Activated CD4-positive, alpha-beta T cell treated with anti-CD3 and anti-CD28 coated beads, Interleukin-2, Interleukin-4, amounts not matched to agents 100 ng/mL and 50 ng/mL, durations not matched to agents 16 hours and 8 hours (primary cell): Measurements from ENCODE around the gene OSBPL8.

Experiments used
- DNase-seq: peaks from one replicate; pipeline ENCODE4 v3.0.0-alpha.2; 2020; ENCODE audit warnings: low spot score

OSBPL8 gene

DNA sequence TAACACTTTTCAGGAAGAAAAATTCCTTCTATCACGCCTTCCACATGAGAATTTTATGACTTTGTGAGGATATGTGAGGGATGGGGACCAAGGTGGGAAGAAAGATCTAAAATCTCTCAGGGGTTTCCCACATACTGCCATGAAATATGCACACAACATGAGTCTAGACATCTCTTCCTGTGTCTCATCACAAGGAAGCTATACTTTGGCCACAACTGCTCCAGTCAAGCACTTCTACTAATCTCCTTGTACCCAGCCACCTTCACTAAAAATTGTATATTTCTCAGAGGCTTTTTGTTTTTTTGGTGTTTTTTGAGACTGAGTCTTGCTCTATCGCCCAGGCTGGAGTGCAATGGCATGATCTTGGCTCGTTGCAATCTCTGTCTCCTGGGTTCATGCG is 3.2 kb downstream of the OSBPL8 start:
- no peak for DNase-seq

DNA sequence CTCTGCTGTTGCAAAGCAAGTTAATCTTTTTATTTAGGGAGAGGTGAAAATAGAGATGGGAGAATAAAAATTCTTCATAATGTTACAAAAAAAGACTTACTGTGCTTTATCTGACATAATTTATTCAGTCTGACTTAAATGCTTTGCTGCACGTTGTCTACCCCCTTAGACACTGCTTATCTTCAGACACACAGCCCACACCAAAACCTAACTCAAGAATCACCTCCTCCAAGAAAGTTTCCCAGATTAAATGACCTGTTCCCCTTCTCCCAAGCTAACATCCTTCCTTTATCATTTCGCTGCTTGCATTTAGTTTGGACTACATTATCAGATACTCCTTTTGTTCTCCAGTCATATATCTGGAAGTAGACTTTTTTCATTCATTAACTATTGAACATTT is 3.8 kb downstream of the OSBPL8 start:
- DNase-seq: no peak

DNA sequence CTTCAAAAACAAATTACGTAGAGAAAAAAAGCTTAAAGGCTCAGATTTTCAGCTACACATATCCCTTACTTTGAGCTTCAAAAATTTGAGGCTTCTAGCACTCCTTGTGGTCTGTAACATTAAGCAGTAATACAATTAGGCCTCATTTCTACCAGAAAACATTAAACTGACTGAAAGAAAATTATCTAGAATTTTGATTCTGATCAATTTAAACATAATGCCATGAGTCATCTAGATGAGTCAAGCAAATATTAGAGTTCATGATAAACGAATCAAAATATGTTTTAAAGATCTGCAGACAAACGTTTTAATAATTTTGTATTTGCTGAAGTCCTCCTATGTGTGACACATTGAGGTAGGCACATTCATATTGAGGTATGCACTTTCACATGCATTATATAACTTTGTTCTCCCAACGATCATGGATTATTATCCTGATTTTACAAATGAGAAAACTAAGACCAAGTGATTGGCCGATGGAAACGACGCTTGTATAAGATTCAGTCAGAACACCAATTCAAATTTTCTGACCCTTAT is 4.3 kb downstream of the OSBPL8 start:
- no peak for DNase-seq

DNA sequence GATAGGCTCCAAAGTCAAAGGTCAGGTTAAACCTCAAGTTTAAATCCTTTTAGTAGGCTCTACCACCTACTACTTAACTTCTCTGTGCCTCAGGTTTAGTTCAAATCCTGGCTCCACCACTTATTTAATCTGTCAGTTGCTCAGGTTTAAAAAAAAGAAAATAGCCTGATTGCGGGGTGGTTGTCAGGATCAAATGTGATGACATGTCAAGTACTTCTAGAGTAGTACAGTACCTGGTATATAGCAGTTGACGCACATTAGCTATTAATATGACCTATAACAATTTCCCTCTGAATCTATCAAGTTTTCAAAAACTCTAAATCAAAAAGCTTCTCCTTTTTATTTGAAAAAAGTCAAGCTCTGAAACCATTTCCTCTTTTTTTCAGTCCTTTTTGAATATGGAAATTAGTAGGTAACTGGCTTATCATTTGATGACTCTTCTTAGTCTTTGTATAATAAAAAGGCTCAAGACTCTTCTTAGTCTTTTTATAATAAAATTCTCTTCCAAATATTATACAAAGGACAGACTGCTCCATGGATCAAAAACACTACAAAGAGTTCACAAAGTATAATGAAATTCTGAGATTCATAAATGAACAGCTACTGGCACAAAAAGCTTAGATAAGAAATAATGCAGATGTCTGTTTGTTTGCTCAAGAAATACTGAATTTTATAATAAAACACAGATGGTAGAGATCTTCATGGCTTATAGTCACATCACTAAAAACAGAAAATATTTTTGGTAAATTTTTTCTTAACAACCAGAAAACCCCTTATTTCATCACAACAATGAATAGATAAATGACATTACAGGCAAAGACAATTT is 5.0 kb downstream of the OSBPL8 start:
- no peak for DNase-seq

DNA sequence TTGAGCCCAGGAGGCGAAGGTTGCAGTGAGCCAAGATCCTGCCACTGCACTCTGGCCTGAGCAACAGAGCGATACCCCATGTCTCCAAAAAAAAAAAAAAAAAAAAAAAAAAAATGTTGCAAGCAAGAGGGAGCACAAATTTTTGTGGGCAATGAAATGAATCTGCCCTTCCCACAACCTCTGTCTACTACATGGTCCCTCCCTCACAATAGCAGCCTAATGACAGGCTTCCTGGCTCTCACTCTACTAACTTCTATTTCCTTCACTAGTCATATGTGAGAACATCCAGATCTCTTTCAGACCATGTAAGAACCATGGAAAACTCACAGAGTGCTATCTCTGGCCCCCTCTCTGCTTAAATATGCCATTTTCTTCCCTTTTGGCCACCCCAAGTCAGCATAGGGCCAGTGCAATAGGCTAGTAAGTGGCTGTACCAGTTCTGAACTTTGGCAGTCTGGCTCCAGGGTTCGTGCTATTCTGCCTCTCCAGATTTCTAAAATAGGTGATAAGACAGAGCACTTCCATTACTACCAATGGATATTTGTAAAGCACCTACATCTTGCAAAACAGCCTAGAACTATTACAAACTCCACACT is 7.1 kb downstream of the OSBPL8 start:
- no peak for DNase-seq

DNA sequence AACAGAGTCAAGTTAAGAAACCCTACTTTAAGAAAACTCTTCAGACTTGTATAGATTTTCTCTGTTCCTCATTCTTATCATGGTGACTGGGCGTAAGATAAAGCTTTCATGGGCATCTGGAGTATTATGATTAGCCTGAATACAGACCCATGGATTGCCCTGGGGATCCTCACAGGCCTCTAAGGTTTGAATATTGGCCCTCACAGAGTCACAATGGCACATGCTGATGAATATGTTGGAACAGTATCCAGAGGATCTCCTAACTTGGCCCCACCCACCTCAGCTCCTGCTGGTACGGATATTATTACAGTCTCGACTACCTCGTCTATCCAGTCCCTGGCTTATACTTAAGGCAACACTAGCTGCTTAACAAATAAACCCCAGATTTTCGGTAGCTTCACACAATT is 8.1 kb downstream of the OSBPL8 start:
- DNase-seq: no peak

DNA sequence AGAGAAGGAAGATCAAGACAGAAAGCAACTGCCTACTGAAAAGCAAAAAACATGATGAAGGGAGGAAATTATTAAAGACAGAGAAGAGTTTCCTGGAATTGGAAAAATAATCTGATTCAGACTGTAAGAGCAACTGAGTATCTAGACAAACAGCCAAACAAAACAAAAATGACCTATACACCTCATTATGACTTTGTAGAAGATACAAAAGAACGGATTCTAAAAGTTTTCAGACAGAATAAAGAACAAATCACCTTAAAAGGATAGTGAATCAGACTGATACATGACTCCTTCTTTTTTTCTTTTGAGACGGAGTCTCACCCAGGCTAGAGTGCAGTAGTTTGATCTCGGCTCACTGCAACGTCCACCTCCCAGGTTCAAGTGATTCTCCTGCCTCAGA is 10.4 kb downstream of the OSBPL8 start:
- no peak for DNase-seq

DNA sequence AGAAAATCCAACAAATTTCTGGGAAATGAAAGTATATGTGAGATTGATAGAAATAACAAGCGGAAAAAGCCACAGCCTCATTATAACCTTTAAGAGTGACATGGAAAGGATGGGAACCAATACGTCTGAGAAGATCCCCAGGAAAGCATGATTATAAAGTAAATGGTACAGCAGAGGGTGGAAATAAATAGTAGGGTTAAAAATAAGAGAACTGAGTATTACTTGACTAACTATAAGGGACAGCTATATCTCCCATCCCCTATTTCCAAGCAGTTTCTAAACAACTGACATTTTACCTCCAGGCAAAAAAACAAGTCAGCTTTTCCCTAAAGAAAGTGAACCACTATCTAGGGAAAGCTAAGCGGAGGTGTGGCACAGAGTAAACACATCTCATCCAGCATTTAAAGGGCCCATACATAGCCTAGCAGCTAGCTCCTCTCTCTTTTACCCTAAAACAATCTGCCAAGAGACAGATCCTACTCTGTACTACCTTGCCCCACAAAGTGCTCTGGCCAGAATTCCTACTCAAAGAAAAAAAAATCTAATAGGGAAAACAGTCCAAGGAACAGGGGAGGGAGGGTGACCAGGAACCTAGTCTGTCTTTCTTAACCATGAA is 11.2 kb downstream of the OSBPL8 start:
- DNase-seq: no peak

DNA sequence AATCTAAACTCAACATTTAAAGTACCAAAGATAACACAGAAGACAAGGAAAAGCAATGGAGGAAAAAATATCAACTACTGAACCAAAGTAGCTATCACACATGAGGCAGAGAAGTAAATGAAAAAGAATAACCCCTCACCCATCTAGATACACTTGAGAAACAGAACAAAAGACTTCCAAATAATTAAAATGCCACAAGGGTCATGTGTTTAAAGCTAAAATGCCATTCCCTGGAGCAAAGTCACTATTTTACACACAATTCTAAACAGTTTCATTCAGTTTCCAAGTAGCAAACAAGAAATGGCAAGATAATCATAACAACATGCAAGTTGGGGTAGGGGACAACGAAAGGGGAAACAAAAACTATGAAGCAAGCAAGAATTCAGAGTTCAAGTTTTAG is 12.0 kb downstream of the OSBPL8 start:
- DNase-seq: no peak

DNA sequence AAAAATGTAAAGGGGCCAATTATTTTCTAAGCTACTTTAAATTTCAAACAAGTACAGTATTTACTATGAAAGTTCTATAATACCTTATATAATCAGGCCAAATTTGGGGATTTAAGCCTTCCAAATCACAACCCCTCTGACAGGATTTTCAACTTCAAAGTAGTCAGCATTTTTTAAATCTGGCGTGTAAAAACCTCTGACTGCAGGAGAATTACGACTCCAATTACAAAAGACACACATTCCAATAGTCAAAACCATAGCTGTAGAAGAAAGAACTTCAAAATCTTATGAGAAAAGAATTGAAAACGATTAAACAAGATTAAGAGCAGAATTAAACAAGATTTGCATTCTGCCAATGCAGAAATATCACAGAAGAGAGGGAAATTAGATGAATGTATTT is 12.7 kb downstream of the OSBPL8 start:
- no peak for DNase-seq

DNA sequence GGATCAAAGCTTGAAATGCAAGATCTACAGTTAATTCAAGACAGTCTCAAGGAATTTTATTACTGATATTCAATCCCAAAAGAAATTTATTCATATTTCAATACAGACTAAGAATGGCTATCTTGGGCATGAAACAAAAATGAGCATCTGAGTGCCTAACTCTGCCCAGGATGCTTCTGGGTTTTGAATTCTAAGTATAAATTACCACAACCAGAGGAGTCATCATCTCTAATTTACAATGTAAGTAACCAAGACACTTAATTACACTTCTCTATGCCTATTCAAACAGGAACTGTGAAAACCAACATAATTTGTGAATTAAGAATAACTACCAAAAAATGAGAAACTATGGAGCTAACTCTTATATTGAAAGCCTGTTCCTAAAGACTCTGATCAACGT is 14.1 kb downstream of the OSBPL8 start:
- DNase-seq: peak; percentile 16

DNA sequence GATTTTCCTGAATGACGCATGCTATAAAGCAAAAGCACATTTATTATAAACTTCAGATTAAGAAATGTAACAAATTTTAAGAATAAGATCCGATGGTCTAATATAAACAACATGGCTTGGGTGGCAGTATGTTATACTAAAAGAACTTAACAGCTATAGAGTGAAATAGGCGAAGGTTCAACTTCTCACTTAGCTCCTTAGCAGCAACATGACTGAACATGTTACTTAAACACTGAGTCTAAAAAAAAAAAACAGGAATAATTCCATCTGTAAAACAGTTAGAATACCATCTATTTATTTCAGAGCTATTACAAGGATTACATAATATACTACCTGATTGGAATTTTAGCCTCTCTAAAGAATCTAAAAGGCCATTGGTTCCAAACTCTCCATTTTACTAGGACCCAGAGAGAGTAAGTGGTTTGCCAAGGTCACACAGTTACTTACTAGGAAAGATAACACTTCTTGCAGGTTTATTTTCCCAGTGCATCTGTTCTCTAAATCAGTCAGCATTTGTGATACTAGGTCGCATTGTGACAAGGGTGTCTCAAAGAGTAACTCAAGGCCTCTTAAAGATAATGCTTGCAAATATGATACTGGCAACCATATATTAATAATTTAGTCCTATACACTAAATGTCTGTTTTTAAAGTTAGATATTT is 14.8 kb downstream of the OSBPL8 start:
- peak; percentile 39 for DNase-seq

DNA sequence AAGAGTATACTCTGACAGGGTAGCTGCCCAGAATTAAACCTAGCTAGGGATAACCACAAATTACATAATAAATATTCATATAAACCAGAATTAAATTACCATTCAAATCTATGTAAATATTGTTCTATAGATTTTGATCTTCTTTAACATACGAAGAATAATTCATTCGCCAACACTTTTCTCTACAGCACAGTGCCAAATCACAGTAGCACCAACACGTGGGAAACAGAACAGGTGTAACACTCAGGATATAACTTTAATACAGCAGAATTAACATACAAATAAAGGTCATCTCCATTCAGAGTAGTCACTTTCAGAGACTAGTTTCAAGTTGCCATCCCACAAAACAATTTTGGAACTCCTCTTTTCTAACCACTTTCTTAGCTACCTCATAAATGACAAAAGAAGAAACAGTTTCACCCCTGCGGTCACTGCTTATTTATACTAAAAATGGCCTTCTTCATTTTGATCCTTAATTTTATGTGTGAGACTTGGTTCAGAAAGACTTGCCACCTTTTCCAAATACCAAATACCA is 15.7 kb downstream of the OSBPL8 start:
- DNase-seq: no peak

DNA sequence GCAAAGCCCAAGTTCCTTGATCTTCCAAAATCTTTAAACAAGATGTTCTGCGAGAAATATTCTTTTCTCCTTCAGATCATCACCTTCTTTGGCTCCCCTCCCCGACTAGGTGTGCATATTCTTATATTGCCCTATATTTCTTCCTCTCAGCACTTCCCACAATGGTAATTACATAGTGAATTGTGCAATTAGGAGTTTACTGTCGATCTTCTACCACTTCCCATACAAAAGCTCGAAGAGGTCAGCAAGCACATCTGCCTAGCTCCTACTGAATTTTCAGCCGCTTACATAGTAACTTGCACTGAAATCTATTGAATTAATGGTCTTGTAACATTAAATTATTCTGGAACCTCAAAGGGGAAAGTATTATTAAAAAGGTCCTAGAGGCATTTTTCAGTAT is 16.7 kb downstream of the OSBPL8 start:
- DNase-seq: no peak

DNA sequence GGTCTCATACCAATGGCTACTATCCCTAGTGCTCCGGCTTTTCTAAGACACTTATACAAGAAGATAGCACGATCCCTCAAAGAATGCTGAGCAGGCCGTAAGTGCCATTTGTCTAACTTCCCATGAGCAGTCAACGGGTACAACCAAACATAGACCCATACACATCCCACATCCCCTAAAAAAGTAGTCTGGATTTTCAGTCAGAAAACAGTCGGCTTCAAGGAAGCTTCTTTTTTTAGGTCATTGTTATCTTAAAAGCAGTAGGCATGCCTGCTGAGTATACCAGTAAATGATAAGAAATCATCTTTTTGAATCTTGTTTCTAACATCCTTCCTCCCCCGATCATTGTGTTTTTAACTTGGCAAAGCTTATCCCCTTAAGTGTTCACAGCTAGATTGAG is 19.8 kb downstream of the OSBPL8 start:
- DNase-seq: no peak

DNA sequence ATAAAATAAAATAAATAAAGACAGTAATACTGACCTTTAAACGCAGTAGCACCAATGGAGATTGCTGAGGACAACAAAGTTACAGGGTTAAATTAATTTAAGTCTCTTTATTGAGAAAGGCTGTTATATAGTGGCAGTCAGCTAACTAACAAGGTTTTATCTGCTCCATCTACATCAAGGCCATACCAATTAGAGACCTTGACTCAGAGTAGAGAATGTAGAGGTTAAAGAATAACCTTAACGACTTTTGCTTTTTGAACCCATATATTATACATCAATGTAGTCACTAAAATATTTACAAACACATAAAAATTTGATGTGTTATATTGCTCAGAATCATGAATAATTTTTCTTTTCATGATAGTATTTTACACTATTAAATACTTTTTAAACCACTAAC is 21.6 kb downstream of the OSBPL8 start:
- no peak for DNase-seq

DNA sequence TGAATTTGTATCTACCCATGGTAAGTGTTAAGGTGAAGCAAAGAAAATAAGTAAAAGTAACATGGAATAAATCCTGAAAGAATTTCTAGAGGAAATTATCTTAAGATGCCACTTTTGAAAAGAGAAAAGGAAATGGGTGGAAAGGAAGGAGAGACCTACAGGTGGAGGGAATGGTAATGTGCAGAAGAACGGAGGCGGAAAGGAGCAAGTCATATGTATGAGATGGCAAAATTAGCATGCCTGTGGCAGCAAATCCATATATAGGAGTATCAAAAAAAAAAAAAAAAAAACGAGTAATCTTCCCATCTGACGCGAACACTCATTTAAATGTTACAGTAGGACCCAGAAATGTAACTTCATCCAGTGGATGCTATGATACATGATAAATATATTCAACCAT is 23.0 kb downstream of the OSBPL8 start:
- no peak for DNase-seq

DNA sequence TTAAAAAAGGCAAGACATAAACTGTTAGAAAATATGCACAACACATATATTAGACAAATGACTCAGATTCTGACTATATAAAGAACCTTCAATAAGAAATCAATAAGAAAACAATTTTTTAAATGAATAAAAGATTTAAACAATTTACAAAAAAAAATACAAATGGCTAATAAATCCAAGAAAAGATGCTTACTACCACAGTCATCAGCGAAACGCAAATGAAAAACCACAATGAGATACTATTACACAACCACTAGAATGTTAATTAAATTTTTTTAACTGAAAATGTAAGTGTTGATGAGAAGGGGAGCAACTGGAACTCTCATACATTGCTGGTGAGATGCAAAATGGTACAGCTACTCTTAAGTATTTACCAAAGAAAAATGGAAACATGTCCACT is 24.4 kb downstream of the OSBPL8 start:
- no peak for DNase-seq

DNA sequence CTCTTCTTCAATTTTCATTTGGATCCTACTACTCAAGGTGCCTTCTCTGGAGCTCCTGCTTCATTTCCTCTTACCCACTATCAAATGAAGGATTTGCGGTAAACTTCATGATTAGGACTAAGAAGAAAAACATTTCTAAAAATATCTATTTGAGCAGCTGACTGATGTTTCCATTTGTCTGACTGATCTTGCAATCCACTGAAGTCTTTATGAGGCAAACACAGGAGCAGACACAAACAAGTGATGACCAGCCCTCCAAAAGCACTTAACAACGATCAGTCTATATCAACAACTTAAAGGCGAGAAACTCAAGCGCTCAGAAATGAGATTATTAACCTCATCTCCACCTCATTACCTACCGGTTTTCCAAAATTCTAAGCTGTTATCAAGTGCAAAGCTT is 26.2 kb downstream of the OSBPL8 start:
- no peak for DNase-seq

DNA sequence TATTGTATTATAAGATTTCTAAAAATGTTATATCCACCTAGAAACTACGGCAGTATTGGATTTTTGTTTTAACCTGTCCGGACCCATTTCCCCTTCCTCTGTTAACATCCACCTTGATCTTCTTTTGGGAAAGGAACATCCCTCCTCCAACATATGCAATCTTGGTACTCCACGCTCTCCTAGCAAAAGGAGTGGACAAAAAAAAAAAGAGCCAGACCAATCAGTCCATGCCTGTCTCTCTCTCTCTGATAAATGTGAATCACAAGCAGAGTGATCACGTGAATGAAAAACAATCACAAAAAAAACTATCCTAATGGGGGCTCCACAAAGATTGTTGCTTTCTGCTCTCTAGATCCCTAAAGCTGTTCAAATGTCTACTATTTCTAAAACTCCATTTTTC is 27.1 kb downstream of the OSBPL8 start:
- DNase-seq: no peak

DNA sequence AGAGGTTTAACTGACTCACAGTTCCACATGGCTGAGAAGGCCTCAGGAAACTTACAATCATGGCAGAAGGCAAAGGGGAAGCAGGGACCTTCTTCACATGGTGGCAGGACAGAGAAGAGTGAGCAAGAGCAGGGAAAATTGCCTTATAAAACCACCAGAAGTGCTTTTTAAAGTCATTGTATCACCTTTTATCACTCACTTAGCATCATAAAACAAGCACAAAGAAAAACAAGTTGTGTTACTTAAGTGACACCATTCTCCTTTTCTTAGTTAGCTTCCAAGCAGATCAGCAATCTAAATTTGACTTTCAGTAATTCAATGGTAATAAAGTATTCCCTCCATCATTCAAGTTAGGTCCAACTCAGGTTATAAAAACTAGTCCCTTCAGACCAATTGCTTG is 28.5 kb downstream of the OSBPL8 start:
- no peak for DNase-seq

DNA sequence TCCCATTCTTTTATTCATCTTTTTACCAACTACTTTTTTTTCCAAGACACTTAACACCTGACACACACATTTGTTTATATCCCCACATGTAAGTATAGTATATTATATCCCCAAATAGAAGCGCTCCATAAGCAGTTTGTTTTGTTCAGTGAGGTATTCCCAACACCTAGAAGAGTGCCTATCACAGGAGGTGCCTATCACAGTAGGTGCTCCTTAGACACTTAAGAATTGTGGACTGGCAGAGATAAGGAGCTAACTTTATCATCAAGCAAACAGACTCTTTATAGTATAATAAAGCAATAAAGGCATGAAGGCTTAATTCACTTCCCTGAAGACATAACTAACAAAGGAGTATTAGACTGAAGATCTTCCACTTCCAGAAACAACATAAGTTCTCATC is 29.1 kb downstream of the OSBPL8 start:
- no peak for DNase-seq
